Measurements from ENCODE around the gene CRADD. TPM values are rescaled to one million over a fixed set of nuclear protein-coding genes. Genes with fewer than 3 reads are reported as not detected.

Gene CRADD
- polyA plus RNA-seq, 4 donors: 19.0 to 49.4 (median 27.1) TPM

DNA sequence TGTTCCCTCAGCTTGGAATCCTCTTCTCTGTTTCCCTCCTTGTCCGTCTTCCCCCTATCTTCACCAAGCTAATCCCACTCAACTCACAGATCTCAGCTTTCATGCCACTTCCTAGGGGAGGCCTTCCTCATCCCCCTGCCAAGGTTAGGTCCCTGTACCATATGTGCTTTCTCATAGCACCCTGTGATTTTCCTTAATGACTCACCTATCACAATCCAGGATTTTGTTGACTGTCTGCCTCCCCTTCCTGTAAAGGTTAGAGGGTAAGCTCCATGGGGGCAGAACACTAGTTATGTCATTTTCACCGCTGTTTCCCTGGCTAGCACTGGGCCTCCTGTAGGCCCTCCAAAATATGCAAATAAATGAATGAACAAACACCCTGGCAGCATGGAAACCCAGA, 57.6 kb downstream of the CRADD start:
- no peak for FAIRE-seq
- H3K9me3 ChIP-seq (ENCODE audit: control insufficient read depth in 2 of 2, insufficient read depth in 1 of 2, low read depth in 1 of 2, low read length in 1 of 2): no peaks in the 10 kb centered on the region
- 94 to 100% (median 98%) methylated on average over 2 of the region's 2 CpGs for WGBS, 3 donors

DNA sequence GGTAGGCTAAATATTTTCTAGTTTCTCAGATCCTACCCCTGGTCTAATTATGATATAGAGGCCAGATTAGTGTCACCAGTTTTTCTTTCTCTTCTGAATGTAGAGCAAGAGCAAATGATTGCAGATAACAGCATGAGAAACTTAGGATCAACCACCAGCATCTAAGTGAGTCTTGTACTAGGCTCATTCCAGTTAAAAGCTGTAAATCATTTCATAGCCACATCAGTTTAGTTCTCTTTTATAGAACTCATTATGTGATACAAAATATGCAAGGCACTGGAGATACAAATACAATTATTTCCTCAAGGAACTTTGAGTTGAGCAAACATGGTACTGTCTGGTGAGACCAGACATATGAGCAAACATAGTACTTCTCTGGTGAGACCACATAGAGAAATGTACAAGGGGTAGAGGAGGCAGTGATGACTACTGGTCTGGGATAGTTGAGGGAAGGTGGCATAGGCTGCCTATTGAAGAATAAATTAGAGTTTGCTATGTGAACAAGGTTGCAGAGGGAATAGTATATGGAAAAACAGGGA, 59.5 kb downstream of the CRADD start:
- DNase-seq: no peak
- peaks cover 0 to 10% (median 0%) of the 10 kb centered on the region in 3 donors for H3K36me3 ChIP-seq (ENCODE audit: control insufficient read depth in 3 of 3, insufficient read depth in 2 of 3, low read depth in 1 of 3, low read length in 3 of 3)

More for the DNA sequence above, 57.6 kb downstream of the CRADD start:
- DNase-seq: no peak
- H3K36me3 ChIP-seq (ENCODE audit: control insufficient read depth in 3 of 3, insufficient read depth in 2 of 3, low read depth in 1 of 3, low read length in 3 of 3): peaks cover 0 to 10% (median 0%) of the 10 kb centered on the region in 3 donors
- no peak overlapping the region for H3K4me3 ChIP-seq (ENCODE audit: low read depth in 1 of 3, low read length in 3 of 3)
- H3K27me3 ChIP-seq (ENCODE audit: control insufficient read depth in 3 of 3, insufficient read depth in 3 of 3, low read length in 3 of 3): no peaks in the 10 kb centered on the region
- H3K27ac ChIP-seq (ENCODE audit: low read depth in 1 of 3, low read length in 2 of 3): no peak overlapping the region
- H3K4me1 ChIP-seq (ENCODE audit: control insufficient read depth in 3 of 3, insufficient read depth in 2 of 3, low read depth in 1 of 3, low read length in 2 of 3): peaks cover 0 to 3% (median 3%) of the 10 kb centered on the region in 3 donors

DNA sequence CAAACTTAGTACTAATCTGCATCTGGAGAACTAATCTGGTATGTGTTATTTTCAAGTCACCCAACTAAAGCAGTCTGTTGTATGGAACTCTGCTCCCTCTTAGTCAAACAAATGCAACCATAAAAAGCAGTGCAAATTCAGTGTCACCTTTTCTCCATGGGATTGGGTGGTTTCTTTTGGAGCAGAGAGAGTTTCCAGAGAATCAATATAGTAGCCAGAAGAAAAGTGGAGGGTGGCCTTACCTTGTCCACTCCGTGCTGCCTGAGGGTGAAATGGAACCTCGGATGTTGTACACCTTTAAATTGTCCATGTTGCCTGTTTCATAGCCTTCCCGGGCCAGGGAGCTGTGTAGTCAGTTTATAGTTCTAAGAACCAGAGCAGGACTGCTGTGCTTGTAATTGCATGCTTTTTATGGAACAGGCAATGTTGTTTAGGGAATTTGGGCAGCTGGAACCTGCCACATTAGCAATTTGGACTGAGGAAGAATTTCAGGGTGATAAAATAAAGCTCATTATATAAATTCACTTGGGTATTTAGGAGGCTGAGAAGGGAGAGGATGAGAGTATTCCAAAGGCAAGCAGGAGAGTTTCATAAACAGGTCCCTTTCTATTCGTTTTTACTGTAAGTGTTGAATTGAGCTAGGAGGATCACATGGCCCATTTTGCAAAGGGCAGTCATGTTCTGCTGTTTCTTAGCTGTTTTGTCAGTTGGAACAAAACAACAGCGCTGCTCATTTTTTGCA, 60.5 kb downstream of the CRADD start:
- no peak overlapping the region for H3K4me3 ChIP-seq (ENCODE audit: low read depth in 1 of 3, low read length in 3 of 3)
- H3K4me1 ChIP-seq (ENCODE audit: control insufficient read depth in 3 of 3, insufficient read depth in 2 of 3, low read depth in 1 of 3, low read length in 2 of 3): peaks cover 0 to 12% (median 3%) of the 10 kb centered on the region in 3 donors
- DNase-seq (peak in 1 of 2 donors; percentile 24), FAIRE-seq (no peak)
- no peaks in the 10 kb centered on the region for H3K9me3 ChIP-seq (ENCODE audit: control insufficient read depth in 2 of 2, insufficient read depth in 1 of 2, low read depth in 1 of 2, low read length in 1 of 2)
- peak overlapping the region in 1 of 3 donors; percentile 38 for H3K27ac ChIP-seq (ENCODE audit: low read depth in 1 of 3, low read length in 2 of 3)
- peaks cover 0 to 10% (median 0%) of the 10 kb centered on the region in 3 donors for H3K36me3 ChIP-seq (ENCODE audit: control insufficient read depth in 3 of 3, insufficient read depth in 2 of 3, low read depth in 1 of 3, low read length in 3 of 3)
- WGBS, 3 donors: 61 to 63% (median 61%) methylated on average over 5 of the region's 5 CpGs
- no peaks in the 10 kb centered on the region for H3K27me3 ChIP-seq (ENCODE audit: control insufficient read depth in 3 of 3, insufficient read depth in 3 of 3, low read length in 3 of 3)

More for the DNA sequence above, 59.5 kb downstream of the CRADD start:
- Histone ChIP-seq H3K27ac (ENCODE audit: low read depth in 1 of 3, low read length in 2 of 3) (no peak overlapping the region), H3K4me1 (ENCODE audit: control insufficient read depth in 3 of 3, insufficient read depth in 2 of 3, low read depth in 1 of 3, low read length in 2 of 3) (peaks cover 0 to 10% (median 3%) of the 10 kb centered on the region in 3 donors), H3K27me3 (ENCODE audit: control insufficient read depth in 3 of 3, insufficient read depth in 3 of 3, low read length in 3 of 3) (no peaks in the 10 kb centered on the region), H3K9me3 (ENCODE audit: control insufficient read depth in 2 of 2, insufficient read depth in 1 of 2, low read depth in 1 of 2, low read length in 1 of 2) (no peaks in the 10 kb centered on the region), H3K4me3 (ENCODE audit: low read depth in 1 of 3, low read length in 3 of 3) (no peak overlapping the region)
- no peak for FAIRE-seq

DNA sequence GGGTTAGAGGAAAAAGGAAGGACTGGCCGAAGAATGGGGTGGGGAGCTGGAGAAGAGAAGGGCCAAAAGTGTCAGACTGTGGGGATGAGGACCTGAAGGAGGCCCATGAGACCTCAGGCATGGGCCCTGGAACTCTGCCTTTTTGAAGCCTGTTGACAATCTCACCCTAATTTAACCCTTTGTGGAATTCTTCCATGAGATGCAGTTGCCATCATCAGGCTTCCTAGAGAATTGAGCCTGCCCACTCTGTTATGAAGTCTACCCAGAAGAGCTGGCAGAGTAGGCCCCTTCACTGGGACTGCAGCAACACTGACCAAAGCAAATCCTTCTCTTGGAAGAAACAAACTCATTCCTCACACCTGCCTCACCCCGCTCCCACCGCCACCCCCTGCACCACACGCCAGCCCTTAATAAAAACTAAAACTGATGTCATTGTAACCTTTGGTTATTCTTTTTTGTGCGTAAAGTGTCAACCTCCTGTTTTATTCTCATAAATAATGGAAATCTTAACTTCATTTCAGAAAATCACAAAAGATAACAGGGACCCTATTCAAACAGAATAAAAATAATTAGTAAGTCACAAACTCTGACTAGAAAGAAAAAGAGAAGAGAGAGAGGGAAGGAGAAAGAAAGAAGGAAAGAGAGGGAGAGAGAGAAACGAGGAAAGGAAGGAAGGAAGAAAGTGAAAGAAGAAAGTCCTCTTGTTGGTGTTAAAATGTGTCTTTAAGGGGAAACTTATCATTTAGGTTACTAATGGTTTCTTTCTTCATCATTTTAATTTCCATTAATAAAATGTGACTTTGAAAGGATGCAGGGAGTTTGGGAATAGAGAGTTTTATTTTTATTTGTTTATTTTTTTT, 61.3 kb downstream of the CRADD start:
- H3K36me3 ChIP-seq (ENCODE audit: control insufficient read depth in 3 of 3, insufficient read depth in 2 of 3, low read depth in 1 of 3, low read length in 3 of 3): peaks cover 0 to 8% (median 0%) of the 10 kb centered on the region in 3 donors
- H3K4me1 ChIP-seq (ENCODE audit: control insufficient read depth in 3 of 3, insufficient read depth in 2 of 3, low read depth in 1 of 3, low read length in 2 of 3): peaks cover 0 to 12% (median 3%) of the 10 kb centered on the region in 3 donors
- H3K27ac ChIP-seq (ENCODE audit: low read depth in 1 of 3, low read length in 2 of 3): peak overlapping the region in 1 of 3 donors; percentile 81
- DNase-seq (no peak), FAIRE-seq (no peak)
- no peaks in the 10 kb centered on the region for H3K27me3 ChIP-seq (ENCODE audit: control insufficient read depth in 3 of 3, insufficient read depth in 3 of 3, low read length in 3 of 3)
- no peaks in the 10 kb centered on the region for H3K9me3 ChIP-seq (ENCODE audit: control insufficient read depth in 2 of 2, insufficient read depth in 1 of 2, low read depth in 1 of 2, low read length in 1 of 2)
- 77 to 91% (median 90%) methylated on average over 6 of the region's 6 CpGs for WGBS, 3 donors
- H3K4me3 ChIP-seq (ENCODE audit: low read depth in 1 of 3, low read length in 3 of 3): no peak overlapping the region

DNA sequence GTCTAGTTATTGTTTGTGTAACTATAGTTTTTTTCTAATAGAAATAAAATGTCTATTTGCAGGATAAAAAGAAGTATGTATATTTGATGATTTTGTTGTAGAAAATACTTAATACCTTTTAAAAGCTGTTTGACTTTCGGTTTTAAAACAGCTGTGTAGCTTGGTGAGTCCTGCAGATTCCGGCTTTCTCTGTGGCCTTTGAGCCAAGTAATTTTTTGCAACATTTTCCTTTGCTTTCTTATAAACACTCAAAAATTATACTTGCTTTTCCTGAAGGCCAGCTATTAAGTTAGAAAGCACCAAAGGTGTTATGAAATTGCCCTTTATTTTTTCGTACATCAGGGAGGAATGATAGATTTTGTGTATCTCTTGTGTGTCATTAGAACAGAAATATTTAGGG, 63.6 kb downstream of the CRADD start:
- FAIRE-seq (no peak), DNase-seq (peak in 1 of 2 donors; percentile 40)
- 21 to 41% (median 23%) methylated on average over 3 of the region's 3 CpGs for WGBS, 3 donors
- Histone ChIP-seq H3K27ac (ENCODE audit: low read depth in 1 of 3, low read length in 2 of 3) (peak overlapping the region in 1 of 3 donors; percentile 71), H3K4me1 (ENCODE audit: control insufficient read depth in 3 of 3, insufficient read depth in 2 of 3, low read depth in 1 of 3, low read length in 2 of 3) (peaks cover 0 to 12% (median 3%) of the 10 kb centered on the region in 3 donors), H3K27me3 (ENCODE audit: control insufficient read depth in 3 of 3, insufficient read depth in 3 of 3, low read length in 3 of 3) (no peaks in the 10 kb centered on the region), H3K4me3 (ENCODE audit: low read depth in 1 of 3, low read length in 3 of 3) (no peak overlapping the region), H3K9me3 (ENCODE audit: control insufficient read depth in 2 of 2, insufficient read depth in 1 of 2, low read depth in 1 of 2, low read length in 1 of 2) (no peaks in the 10 kb centered on the region), H3K36me3 (ENCODE audit: control insufficient read depth in 3 of 3, insufficient read depth in 2 of 3, low read depth in 1 of 3, low read length in 3 of 3) (no peaks in the 10 kb centered on the region)

DNA sequence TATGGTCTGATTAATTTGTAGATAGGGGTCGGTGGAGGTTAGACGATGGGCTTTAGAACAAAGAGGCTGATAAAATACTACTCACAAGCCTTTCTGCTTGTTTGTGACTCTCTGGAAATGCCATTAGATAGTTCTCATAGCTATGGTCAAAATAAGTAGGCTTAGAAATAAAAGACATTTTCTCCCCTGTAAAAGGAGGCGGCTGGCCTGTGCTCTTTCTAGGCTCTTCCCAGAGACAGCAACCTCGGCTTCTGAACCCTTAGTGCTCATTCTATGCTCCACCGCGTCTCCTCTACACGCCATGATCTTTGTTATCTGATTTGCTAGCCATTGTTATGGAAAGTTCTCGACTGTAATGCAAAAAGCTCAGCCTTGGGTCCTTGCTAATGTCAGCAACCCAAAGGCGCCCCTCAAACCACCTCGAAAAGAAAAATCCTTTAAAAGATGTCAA, 64.5 kb downstream of the CRADD start:
- peak in 1 of 2 donors; percentile 42 for DNase-seq
- Histone ChIP-seq H3K36me3 (ENCODE audit: control insufficient read depth in 3 of 3, insufficient read depth in 2 of 3, low read depth in 1 of 3, low read length in 3 of 3) (no peaks in the 10 kb centered on the region), H3K4me3 (ENCODE audit: low read depth in 1 of 3, low read length in 3 of 3) (peak overlapping the region; percentile 51 to 68 (median 65)), H3K27ac (ENCODE audit: low read depth in 1 of 3, low read length in 2 of 3) (peak overlapping the region; percentile 50 to 87 (median 71)), H3K9me3 (ENCODE audit: control insufficient read depth in 2 of 2, insufficient read depth in 1 of 2, low read depth in 1 of 2, low read length in 1 of 2) (no peaks in the 10 kb centered on the region), H3K27me3 (ENCODE audit: control insufficient read depth in 3 of 3, insufficient read depth in 3 of 3, low read length in 3 of 3) (no peaks in the 10 kb centered on the region), H3K4me1 (ENCODE audit: control insufficient read depth in 3 of 3, insufficient read depth in 2 of 3, low read depth in 1 of 3, low read length in 2 of 3) (peaks cover 0 to 12% (median 3%) of the 10 kb centered on the region in 3 donors)
- no peak for FAIRE-seq
- 8 to 12% (median 11%) methylated on average over 10 of the region's 10 CpGs for WGBS, 3 donors

DNA sequence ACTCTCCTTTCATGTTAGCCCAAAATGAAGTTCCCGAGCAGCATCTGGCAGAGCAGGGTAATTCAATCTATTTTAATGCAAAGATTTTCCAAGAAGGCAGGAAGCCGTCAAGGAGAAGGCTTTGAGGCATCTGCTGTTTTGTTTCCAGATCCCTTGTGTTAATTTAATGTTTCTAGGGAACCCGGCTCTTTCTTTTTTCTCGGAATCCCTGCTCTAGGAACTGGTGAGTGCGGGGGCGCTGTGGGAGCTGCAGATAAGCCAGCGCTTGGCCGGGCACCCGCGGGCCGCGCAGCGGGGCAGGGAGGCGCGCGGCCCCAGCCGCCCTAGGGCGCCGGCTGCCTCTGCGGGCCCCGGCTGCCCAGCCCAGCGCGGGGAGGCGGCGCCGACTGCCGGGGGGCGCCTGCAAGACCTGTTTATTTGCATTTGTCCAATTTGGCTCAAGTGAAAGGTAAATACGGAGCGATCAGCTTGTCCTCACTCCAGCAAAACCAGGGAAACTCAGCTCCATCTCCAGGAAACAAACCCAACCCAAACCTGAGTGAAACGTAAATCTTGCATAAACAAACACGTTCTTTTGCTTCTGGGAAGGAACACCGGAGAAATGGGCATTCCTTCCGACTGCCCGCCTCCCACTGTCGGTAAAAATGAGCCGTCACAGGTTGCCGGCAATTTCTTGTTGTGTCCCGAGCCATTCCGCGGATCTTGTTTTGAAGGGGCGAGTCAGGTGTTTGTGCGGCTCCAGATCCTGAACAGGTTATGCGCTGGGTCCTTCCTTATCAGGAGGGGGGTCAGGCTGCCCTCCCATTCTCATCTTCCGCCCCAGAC, 65.1 kb downstream of the CRADD start:
- DNase-seq (peak; percentile 59 to 80), FAIRE-seq (no peak)
- Histone ChIP-seq H3K27me3 (ENCODE audit: control insufficient read depth in 3 of 3, insufficient read depth in 3 of 3, low read length in 3 of 3) (no peaks in the 10 kb centered on the region), H3K36me3 (ENCODE audit: control insufficient read depth in 3 of 3, insufficient read depth in 2 of 3, low read depth in 1 of 3, low read length in 3 of 3) (no peaks in the 10 kb centered on the region), H3K27ac (ENCODE audit: low read depth in 1 of 3, low read length in 2 of 3) (peak overlapping the region; percentile 68 to 87 (median 71)), H3K9me3 (ENCODE audit: control insufficient read depth in 2 of 2, insufficient read depth in 1 of 2, low read depth in 1 of 2, low read length in 1 of 2) (no peaks in the 10 kb centered on the region), H3K4me3 (ENCODE audit: low read depth in 1 of 3, low read length in 3 of 3) (peak overlapping the region; percentile 51 to 68 (median 65)), H3K4me1 (ENCODE audit: control insufficient read depth in 3 of 3, insufficient read depth in 2 of 3, low read depth in 1 of 3, low read length in 2 of 3) (peaks cover 0 to 9% (median 3%) of the 10 kb centered on the region in 3 donors)
- WGBS, 3 donors: 1 to 2% (median 1%) methylated on average over 45 of the region's 45 CpGs

Data from small intestine (tissue), 7 donors.